Measurements from ENCODE around the gene BIRC6.

DNA sequence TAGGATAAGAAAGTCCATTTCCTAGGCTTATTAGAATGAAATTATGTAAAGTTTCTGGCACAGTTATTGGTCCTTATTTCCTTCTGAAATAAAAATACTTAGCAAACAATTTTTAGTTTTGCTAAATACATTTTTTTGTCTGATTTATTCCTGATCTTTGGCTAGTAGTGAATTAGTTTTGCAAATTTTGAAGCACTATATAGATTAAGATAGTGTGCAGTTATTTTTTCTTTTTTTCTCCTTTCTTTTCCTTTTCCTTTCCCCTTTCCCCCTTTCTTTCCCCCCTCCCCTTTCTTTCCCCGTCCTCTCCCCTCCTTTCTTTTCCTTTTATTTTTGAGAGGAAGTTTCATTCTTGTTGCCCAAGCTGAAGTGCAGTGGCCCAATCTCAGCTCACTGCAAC, 59.7 kb downstream of the BIRC6 start:
- TF ChIP-seq CTCF (IDR thresholded peaks at IDR 0.05) = no peak
- TF ChIP-seq POLR2A (IDR thresholded peaks at IDR 0.05) = no peak

Data from testis (tissue), 2 donors.